HG02970 (cell line): Measurements from ENCODE around the gene KNDC1.

Experiments
- ATAC-seq: cut with Tn5 transposase; IDR thresholded peaks from one replicate; pipeline ENCODE4 v1.9.1; 2021; ENCODE audit warnings: mild to moderate bottlenecking, moderate library complexity, moderate number of reproducible peaks; ENCODE audit not compliant: unreplicated experiment, low FRiP score

The KNDC1 gene

DNA sequence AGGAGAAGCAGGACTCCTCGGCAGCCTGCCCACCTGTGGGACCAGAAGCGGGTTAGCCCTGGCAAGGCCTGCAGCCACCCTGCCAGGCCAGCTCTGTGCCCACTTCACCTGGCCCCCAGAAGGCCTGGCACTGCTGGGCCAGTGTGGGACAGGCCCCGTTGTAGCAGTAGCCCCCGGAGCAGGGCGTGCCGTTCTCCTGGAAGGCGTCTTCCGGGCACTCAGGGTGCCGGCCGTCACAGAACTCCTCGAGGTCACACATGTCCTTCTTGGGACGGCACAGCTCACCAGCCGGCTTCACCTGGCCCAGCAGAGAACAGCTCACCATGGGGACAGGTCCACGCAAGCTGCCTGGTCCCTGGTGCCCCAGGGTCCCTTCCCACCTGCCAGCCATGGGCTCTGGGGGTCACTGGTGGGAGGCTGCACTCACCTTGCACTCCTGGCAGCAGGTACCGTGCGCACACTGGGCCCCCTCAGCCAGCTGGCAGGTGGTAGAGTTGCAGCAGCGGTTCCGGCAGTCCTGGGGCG lies 110.8 kb downstream of the KNDC1 start:
- no peak for ATAC-seq

DNA sequence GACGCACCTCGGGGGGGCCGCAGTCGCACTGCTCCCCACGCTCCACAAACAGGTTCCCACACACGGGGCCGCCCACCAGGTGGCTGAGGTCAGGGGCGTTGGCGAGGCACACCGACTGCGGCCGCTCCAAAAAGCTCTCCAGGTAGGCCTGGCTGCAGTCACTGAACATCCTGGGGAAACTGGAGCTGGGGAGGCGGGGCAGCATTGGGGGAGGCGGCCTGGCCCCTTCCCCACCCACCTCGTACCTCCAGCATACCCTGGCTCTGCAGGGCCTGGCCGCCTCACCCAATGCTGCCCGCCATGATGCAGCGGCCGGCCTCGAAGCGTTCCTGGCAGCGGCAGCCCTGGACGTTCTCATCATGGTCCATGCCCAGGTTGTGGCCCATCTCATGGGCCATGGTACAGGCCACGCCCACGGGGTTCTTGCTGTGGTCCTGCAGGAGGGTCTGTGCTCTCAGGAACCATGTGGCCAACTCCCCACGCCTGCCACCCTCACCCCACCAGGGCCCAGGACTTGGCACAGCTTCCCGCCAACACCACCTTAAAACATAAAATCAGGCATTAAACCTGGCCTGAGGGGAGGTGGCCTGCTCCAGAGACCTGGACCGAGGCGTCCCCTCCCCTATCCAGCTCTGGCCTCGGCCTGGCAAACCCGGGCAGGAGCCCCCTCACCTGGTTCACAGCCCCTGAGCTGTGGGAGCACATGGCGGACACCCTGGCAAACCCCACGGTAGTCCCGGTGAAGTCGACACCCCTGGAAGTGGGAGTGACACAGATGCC lies 111.7 kb downstream of the KNDC1 start:
- no peak for ATAC-seq

DNA sequence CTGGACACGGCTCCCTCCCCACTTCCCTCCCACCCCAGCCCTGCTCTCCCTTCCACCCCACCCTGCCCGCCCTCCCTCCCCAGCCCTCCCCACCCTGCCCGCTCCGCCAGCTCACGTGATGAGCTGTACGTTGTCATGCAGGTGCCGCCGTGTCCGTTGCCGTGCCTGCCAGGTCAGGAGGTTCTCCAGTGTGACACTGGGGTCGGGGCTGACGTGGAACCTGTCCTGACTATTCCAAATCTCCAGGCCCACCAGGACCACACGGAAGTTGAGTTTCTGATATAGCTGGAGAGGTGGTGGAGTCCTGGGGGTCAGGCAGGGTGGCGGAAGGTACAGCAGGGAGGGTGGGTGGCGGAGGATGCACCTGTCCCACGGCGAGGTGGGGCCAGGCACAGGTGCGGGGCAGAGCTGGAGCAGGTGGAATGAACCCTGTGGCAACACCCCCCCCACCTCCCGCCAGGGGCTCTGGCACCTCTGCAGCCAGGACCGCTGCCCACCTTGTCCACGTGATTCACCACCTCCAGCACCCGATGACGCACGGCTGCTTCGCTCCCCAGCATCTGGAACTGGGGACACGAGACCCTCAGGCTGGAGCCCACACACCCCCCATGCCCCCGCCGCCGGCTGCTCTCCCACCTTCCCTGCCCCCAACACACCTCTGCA lies 112.4 kb downstream of the KNDC1 start:
- no peak for ATAC-seq

DNA sequence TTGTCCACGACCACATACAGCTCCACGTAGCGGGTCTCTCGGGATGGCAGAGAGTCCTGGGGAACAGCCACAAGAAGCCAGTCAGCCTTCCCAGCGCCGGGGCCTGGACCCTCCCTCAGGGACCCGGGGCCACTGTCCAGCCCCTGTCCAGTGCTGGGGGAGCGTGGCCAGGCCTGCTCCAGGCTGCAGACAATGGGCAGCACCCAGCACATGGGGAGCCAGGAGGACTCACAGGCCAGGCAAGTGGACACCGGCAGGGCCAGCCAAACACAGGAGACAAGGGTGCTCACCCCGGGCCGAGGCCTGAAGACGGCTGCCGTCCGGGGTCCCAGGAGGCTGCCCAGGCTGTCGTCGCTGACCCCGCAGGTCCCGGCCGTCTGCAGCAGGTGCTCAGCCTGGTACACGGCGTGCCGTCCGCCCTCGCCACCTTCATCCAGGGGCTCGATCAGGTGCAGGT lies 113.0 kb downstream of the KNDC1 start:
- no peak for ATAC-seq

DNA sequence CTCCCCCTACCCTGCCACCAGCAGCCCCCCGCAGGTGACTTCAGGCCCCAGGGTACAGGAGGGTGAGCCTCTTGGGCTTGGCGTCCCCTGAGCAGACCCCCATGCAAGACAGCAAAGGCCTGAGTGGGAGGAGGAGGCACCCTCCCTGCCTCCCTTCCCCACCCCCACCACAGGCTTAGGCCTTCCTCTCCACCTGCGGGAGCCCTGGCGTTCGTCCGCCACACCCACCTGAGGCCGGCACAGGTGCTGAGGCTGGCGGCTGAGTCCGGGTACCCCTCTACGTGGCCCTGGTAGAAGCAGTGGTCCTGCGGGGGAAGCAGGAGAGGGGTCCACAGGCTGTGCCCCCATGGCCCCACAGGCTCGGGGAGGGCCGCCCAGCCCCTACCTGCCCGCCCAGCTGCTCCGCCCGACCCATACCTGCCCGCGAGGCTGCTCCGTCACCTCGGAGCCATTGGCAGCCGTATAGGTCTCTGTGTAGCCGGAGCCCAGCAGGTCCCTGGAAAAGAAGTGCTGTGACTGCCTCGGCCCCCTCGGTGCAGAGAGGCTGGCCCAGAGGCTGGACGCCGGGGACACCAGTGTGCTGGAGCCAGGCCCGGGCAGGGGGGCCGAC lies 113.6 kb downstream of the KNDC1 start:
- ATAC-seq = no peak

DNA sequence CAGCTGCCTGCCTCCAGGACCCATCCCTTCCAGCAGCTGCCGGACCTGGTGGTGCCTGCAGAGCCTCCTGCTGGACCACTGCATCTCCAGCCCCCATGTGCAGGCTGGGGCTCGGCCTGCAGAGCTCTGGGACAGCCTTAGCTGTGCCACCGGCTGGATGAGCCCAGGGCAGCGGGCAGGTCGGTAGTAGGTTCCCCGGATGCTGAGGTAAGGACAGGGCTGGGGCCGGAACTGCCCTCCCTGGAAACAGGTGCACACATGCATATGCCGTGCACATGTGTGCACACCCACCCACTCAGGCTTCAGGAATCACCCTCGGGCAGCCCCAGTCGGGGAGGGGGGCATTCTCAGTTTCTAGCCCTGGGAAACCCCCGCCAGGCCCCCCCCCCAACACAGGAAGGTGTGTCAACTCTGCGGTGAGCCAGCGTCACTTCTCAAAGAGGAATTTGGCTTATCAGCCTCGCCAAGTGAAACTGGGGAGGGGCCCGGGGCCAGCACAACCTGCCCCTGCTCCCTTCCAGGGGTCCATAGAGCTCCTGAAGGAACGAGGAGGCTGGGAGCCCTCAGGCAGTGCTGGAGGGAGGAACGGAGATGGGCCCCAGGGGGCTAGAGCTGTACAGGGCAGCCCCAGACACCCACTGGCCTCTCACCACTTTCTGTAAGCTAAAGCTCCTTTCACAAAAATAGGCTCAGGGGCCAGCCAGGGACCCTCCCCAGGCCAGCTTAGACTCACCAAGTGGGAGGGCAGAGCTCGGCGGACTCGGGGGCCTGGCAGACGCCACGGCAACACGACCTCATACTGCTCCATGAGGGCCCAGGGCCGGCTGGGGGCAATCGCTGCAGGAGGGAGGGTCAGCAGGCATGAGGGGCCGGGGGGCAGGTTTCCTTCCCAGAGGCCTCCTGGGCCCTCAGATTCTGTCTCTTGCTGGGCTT lies 115.0 kb downstream of the KNDC1 start:
- ATAC-seq = peak; percentile 48

DNA sequence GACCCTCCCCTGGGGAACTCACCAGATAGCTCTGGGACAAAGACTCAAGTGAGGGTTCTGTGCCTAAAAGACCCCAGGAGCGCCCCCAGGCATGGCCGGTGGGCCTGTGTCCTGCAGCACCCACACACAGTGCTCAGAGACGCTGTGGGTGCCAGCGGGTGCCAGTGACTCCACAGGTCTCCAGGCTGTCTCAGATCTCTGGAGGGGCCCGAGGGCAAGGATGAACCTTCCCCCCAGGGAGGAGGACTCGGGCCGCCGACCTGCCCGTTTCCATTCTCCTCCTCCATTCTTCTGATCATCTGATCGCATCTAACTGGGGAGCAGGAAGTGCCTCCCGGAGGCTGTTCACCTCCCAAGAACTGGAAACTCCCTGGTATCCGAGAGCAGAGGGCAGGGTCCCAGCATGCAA lies 115.7 kb downstream of the KNDC1 start:
- peak; percentile 29 for ATAC-seq
